C4-2B (cell line): ENCODE measurements around the gene COL6A5.

Experiments used
- ZFX ChIP-seq: fragments of 450-650 bp; IDR thresholded peaks from 2 replicates; pipeline ENCODE4 v1.6.1; 2017
- TF ChIP-seq, protein P1 (sequence below): fragments of 450-650 bp; conservative IDR thresholded peaks from 2 replicates; pipeline ENCODE4 v1.5.1; 2017; ENCODE audit warnings: mild to moderate bottlenecking

DNA sequence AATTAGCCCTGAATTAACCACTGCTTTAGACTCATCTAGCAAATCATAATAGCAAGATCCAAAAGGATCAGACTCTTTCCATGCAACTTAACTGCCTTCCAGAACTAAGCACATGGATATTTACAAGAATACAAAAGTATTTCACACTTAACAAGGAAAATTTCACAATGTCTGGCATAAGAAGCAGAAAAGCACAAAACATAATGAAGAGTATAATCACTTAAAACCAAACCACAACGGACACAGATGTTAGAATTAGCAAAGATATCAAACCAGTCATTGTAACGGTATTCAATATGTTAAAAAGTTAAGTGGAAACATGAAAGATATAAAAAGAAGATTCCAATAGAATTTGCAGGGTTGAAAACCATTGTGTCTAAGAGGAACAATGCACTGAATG is 120.0 kb downstream of the COL6A5 start:
- TF ChIP-seq, protein P1, sequence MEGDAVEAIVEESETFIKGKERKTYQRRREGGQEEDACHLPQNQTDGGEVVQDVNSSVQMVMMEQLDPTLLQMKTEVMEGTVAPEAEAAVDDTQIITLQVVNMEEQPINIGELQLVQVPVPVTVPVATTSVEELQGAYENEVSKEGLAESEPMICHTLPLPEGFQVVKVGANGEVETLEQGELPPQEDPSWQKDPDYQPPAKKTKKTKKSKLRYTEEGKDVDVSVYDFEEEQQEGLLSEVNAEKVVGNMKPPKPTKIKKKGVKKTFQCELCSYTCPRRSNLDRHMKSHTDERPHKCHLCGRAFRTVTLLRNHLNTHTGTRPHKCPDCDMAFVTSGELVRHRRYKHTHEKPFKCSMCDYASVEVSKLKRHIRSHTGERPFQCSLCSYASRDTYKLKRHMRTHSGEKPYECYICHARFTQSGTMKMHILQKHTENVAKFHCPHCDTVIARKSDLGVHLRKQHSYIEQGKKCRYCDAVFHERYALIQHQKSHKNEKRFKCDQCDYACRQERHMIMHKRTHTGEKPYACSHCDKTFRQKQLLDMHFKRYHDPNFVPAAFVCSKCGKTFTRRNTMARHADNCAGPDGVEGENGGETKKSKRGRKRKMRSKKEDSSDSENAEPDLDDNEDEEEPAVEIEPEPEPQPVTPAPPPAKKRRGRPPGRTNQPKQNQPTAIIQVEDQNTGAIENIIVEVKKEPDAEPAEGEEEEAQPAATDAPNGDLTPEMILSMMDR, result no peak
- no peak for TF ChIP-seq ZFX
